Neural progenitor cell (in vitro differentiated cells): ENCODE measurements around the gene PHF13. TPM values are rescaled to one million over a fixed set of nuclear protein-coding genes. Genes with fewer than 3 reads are reported as not detected.

ENCODE experiments used
- DNase-seq: peaks from one replicate; pipeline ENCODE4 v3.0.0-alpha.2; 2016; ENCODE audit warnings: low spot score
- H2AFZ ChIP-seq: fragments of 200-600 bp; sonication (generic); replicated peaks from 2 replicates; pipeline ENCODE4 v1.6.1; 2016; ENCODE audit warnings: antibody characterized with exemption
- H3F3A ChIP-seq: fragments of 200-600 bp; sonication (generic); 2 replicates; pipeline ENCODE4 v1.6.1; 2016; ENCODE audit warnings: antibody characterized with exemption, low read depth
- H3K27ac ChIP-seq: fragments of 200-600 bp; sonication (generic); 2 replicates; pipeline ENCODE4 v1.5.1; 2016; ENCODE audit warnings: mild to moderate bottlenecking
- H3K27me3 ChIP-seq: fragments of 200-600 bp; sonication (generic); 2 replicates; pipeline ENCODE4 v1.6.1; 2016; ENCODE audit warnings: mild to moderate bottlenecking, moderate library complexity
- H3K36me3 ChIP-seq: fragments of 200-600 bp; sonication (generic); 2 replicates; pipeline ENCODE4 v1.5.1; 2016
- H3K4me1 ChIP-seq: fragments of 200-600 bp; sonication (generic); 2 replicates; pipeline ENCODE4 v1.6.1; 2016; ENCODE audit warnings: mixed run types
- H3K4me2 ChIP-seq: fragments of 200-600 bp; sonication (generic); 2 replicates; pipeline ENCODE4 v1.6.1; 2016
- H3K4me3 ChIP-seq: fragments of 200-600 bp; sonication (generic); 2 replicates; pipeline ENCODE4 v1.5.1; 2016
- H3K79me2 ChIP-seq: fragments of 200-600 bp; sonication (generic); 2 replicates; pipeline ENCODE4 v1.6.1; 2016; ENCODE audit warnings: low read depth
- H3K9ac ChIP-seq: fragments of 200-600 bp; sonication (generic); 2 replicates; pipeline ENCODE4 v1.6.1; 2016
- H3K9me3 ChIP-seq: fragments of 200-600 bp; sonication (generic); 2 replicates; pipeline ENCODE4 v1.5.1; 2016; ENCODE audit warnings: low read depth
- H4K20me1 ChIP-seq: fragments of 200-600 bp; sonication (generic); 2 replicates; pipeline ENCODE4 v1.6.1; 2016; ENCODE audit warnings: low read depth
- H3K27ac Mint-ChIP-seq: 3 replicates; pipeline ENCODE4 v1.8.0; 2021; ENCODE audit warnings: mixed read lengths
- H3K27me3 Mint-ChIP-seq: 2 replicates; pipeline ENCODE4 v1.8.0; 2022; ENCODE audit warnings: low read depth, mild to moderate bottlenecking, inconsistent platforms, moderate library complexity, mixed read lengths; ENCODE audit not compliant: insufficient read depth
- H3K36me3 Mint-ChIP-seq: 3 replicates; pipeline ENCODE4 v1.8.0; 2021; ENCODE audit warnings: mixed read lengths
- H3K4me1 Mint-ChIP-seq: 3 replicates; pipeline ENCODE4 v1.8.0; 2021; ENCODE audit warnings: mixed read lengths
- H3K4me3 Mint-ChIP-seq: 3 replicates; pipeline ENCODE4 v1.8.0; 2021; ENCODE audit warnings: mild to moderate bottlenecking, moderate library complexity, mixed read lengths
- H3K9me3 Mint-ChIP-seq: 3 replicates; pipeline ENCODE4 v1.8.0; 2020; ENCODE audit warnings: mixed read lengths
- CTCF ChIP-seq: fragments of 200-600 bp; sonication (generic); IDR thresholded peaks from 2 replicates; pipeline ENCODE4 v1.5.1; 2017; ENCODE audit warnings: antibody characterized with exemption, mild to moderate bottlenecking
- EZH2 ChIP-seq: fragments of 200-600 bp; sonication (generic); IDR thresholded peaks from 2 replicates; pipeline ENCODE4 v1.6.1; 2017; ENCODE audit warnings: antibody characterized with exemption, mild to moderate bottlenecking, moderate library complexity
- EZH2phosphoT487 ChIP-seq: fragments of 200-600 bp; sonication (generic); IDR thresholded peaks from 2 replicates; pipeline ENCODE4 v1.6.1; 2017; ENCODE audit warnings: antibody characterized with exemption
- total RNA-seq: library from RNA; depleted of rRNA; stranded (reverse); fragments of >200 nt; gene quantifications from 2 replicates; pipeline ENCODE4 v1.2.3, GENCODE V29; 2015; ENCODE audit warnings: low replicate concordance

PHF13 gene
- total RNA-seq, 1 donor from 2014 or later = 32.0 TPM

GRCh38 chr1:6601049-6601922, 12.2 kb upstream of the PHF13 start:
- DNase-seq = peak; percentile 43
- Histone ChIP-seq H3K9ac (no peak overlapping the region), H3K27ac (no peak overlapping the region), H3K4me2 (peak overlapping the region; percentile 99), H3K4me1 (peaks cover 33% of the 10 kb centered on the region), H3K4me3 (peak overlapping the region; percentile 65), H3K27me3 (peaks cover 23% of the 10 kb centered on the region), H3K36me3 (no peaks in the 10 kb centered on the region), H2AFZ (peak overlapping the region; percentile 78), H3K79me2 (peaks cover 43% of the 10 kb centered on the region), H3F3A (peaks cover 45% of the 10 kb centered on the region), H4K20me1 (peaks cover 36% of the 10 kb centered on the region), H3K9me3 (no peaks in the 10 kb centered on the region)
- H3K4me3 Mint-ChIP-seq = peak overlapping the region; percentile 96
- H3K27me3 Mint-ChIP-seq = peaks cover 7% of the 10 kb centered on the region
- H3K27ac Mint-ChIP-seq = peak overlapping the region; percentile 85
- no peaks in the 10 kb centered on the region for H3K9me3 Mint-ChIP-seq
- TF ChIP-seq EZH2 (no peak), CTCF (no peak), EZH2phosphoT487 (no peak)
- H3K4me1 Mint-ChIP-seq = peaks cover 36% of the 10 kb centered on the region
- peaks cover 2% of the 10 kb centered on the region for H3K36me3 Mint-ChIP-seq

GRCh38 chr1:6601923-6602668, 11.4 kb upstream of the PHF13 start:
- Histone ChIP-seq H3K4me3 (peak overlapping the region; percentile 65), H3K79me2 (peaks cover 43% of the 10 kb centered on the region), H4K20me1 (peaks cover 32% of the 10 kb centered on the region), H3K36me3 (no peaks in the 10 kb centered on the region), H3K4me1 (peaks cover 33% of the 10 kb centered on the region), H3K9ac (no peak overlapping the region), H3K27ac (no peak overlapping the region), H3K4me2 (peak overlapping the region; percentile 99), H3F3A (peaks cover 45% of the 10 kb centered on the region), H3K27me3 (peaks cover 23% of the 10 kb centered on the region), H3K9me3 (no peaks in the 10 kb centered on the region), H2AFZ (peak overlapping the region; percentile 78)
- peaks cover 36% of the 10 kb centered on the region for H3K4me1 Mint-ChIP-seq
- H3K27me3 Mint-ChIP-seq = peaks cover 7% of the 10 kb centered on the region
- H3K27ac Mint-ChIP-seq = no peak overlapping the region
- no peaks in the 10 kb centered on the region for H3K36me3 Mint-ChIP-seq
- peak; percentile 59 for TF ChIP-seq EZH2
- no peak for TF ChIP-seq EZH2phosphoT487
- no peaks in the 10 kb centered on the region for H3K9me3 Mint-ChIP-seq
- H3K4me3 Mint-ChIP-seq = peak overlapping the region; percentile 96
- peak; percentile 77 for DNase-seq

DNA sequence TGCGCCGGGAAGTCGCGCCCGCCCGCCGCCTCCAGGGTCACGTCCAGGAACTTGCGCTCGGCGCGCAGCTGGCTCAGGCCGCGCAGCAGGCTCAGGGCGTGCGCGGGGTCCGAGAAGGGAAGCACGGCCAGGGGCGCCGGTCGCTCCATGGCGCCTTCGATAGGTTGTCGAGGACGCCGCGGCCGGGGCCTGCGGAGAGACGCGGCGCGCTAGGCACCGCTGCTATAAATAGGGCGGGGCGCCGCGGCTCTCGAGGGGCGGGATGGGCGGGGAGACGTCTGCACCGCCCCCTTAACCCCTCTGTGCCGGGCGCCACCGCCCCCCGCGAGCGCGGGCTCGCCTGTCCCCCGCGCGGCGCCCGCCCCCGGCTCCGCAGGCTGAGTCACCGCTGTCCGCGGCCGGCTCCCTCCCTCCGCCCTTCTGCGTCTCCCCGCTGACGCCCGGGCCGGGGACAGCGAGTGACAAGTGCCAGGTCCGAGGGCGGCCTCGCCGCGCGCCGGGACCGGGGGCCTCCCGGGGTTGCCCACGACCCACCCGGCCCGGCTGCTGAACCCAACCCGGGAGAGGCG, 10.8 kb upstream of the PHF13 start, which contains the start of gene KLHL21:
Gene KLHL21, minus strand, starts transcription at position 201 of the 569 bp plus-strand sequence. Its CDS starts 52 bp downstream, at position 149.
- H3K27me3 Mint-ChIP-seq = peaks cover 8% of the 10 kb centered on the region
- H3K79me2 ChIP-seq = peaks cover 41% of the 10 kb centered on the region
- H3K27ac ChIP-seq = peak within 1 kb of the TSS; percentile 31
- no peaks in the 10 kb centered on the region for H3K9me3 Mint-ChIP-seq
- peaks cover 45% of the 10 kb centered on the region for H3F3A ChIP-seq
- DNase-seq = peak; percentile 91
- H3K36me3 Mint-ChIP-seq = no peaks in the 10 kb centered on the region
- H3K9ac ChIP-seq = no peak within 1 kb of the TSS
- H3K4me2 ChIP-seq = peak within 1 kb of the TSS; percentile 99
- no peak for TF ChIP-seq EZH2
- no peak for TF ChIP-seq CTCF
- no peak for TF ChIP-seq EZH2phosphoT487
- peak within 1 kb of the TSS; percentile 96 for H3K4me3 Mint-ChIP-seq
- H3K9me3 ChIP-seq = no peaks in the 10 kb centered on the region
- peaks cover 23% of the 10 kb centered on the region for H3K27me3 ChIP-seq
- H2AFZ ChIP-seq = peak within 1 kb of the TSS; percentile 78
- H3K36me3 ChIP-seq = no peaks in the 10 kb centered on the region
- peak within 1 kb of the TSS; percentile 99 for H3K27ac Mint-ChIP-seq
- H3K4me1 ChIP-seq = peaks cover 33% of the 10 kb centered on the region
- peaks cover 36% of the 10 kb centered on the region for H3K4me1 Mint-ChIP-seq
- H3K4me3 ChIP-seq = peak within 1 kb of the TSS; percentile 65
- peaks cover 30% of the 10 kb centered on the region for H4K20me1 ChIP-seq
